Endothelial cell of umbilical vein (primary cell): Measurements from ENCODE around the gene GALNT10. TPM values are rescaled to one million over a fixed set of nuclear protein-coding genes. Genes with fewer than 3 reads are reported as not detected.

Experiments used
- BruUV-seq: library from RNA; stranded (reverse); fragments of 400-500 nt; replicated peaks from 2 replicates; lab custom pipeline; 2021; lab: Mats Ljungman, UMichigan
- CTCF ChIA-PET: fragments of 300-600, 350-600 bp; sonication (Branson Sonifier 250); formaldehyde crosslinking; loops from one replicate; lab custom pipeline; 2021; ENCODE audit warnings: antibody characterized with exemption, inconsistent platforms; lab: Charles Lee
- POLR2A ChIA-PET: fragments of 300-600, 350-600 bp; sonication (Branson Sonifier 250); formaldehyde crosslinking; loops from one replicate; lab custom pipeline; 2021; ENCODE audit warnings: antibody characterized with exemption, inconsistent platforms; lab: Charles Lee
- DNase-seq: peaks from one replicate; pipeline ENCODE4 v3.0.0-alpha.2; 2011; ENCODE audit warnings: low read depth, low spot score
- FAIRE-seq: peaks from 2 replicates; lab custom pipeline; 2011; peaks lifted over from hg19 to GRCh38; lab: Jason Lieb, UNC
- H2AFZ ChIP-seq: 2 replicates; pipeline ENCODE4 v1.6.0; 2012; ENCODE audit warnings: low read depth, low read length, control low read depth, inconsistent platforms
- H3K27ac ChIP-seq: 2 replicates; pipeline ENCODE4 v1.5.1; 2011; ENCODE audit warnings: low read depth, mild to moderate bottlenecking, control low read depth, low read length, moderate library complexity; ENCODE audit not compliant: insufficient read depth
- H3K27me3 ChIP-seq, 2 experiments: 2 replicates each; pipeline versions ENCODE4 v1.6.0 to v1.6.1; 2011; ENCODE audit warnings: low read length in 2 of 2, mixed read lengths in 1 of 2; ENCODE audit not compliant: control insufficient read depth in 2 of 2, insufficient read depth in 2 of 2
- H3K36me3 ChIP-seq, 2 experiments: 2 replicates in 1 of 2; 3 replicates in 1 of 2; pipeline ENCODE4 v1.5.1; 2011; ENCODE audit warnings: low read length in 2 of 2, mild to moderate bottlenecking in 1 of 2, moderate library complexity in 1 of 2; ENCODE audit not compliant: control insufficient read depth in 2 of 2, insufficient read depth in 2 of 2; ENCODE audit errors: extremely low read depth in 1 of 2
- H3K4me1 ChIP-seq: 3 replicates; pipeline ENCODE4 v1.5.1; 2011; ENCODE audit warnings: mild to moderate bottlenecking, low read length; ENCODE audit not compliant: control insufficient read depth, insufficient read depth; ENCODE audit errors: extremely low read depth
- H3K4me2 ChIP-seq: 2 replicates; pipeline ENCODE4 v1.6.1; 2011; ENCODE audit warnings: low read length, control low read depth, mixed read lengths; ENCODE audit not compliant: insufficient read depth
- H3K4me3 ChIP-seq, 3 experiments: fragments of 200-600 bp in 1 of 3; sonication (generic), shearing (Covaris generic) in 1 of 3; replicated peaks in 1 of 3; 2 replicates each; pipeline ENCODE4 v1.5.1; 2011 to 2016; ENCODE audit warnings: control low read depth in 3 of 3, low read length in 3 of 3, mild to moderate bottlenecking in 2 of 3, inconsistent platforms in 1 of 3, low read depth in 1 of 3, moderate library complexity in 1 of 3; ENCODE audit not compliant: insufficient read depth in 1 of 3
- H3K79me2 ChIP-seq: 2 replicates; pipeline ENCODE4 v1.6.0; 2012; ENCODE audit warnings: low read length, inconsistent platforms; ENCODE audit not compliant: control insufficient read depth, insufficient read depth
- H3K9ac ChIP-seq: replicated peaks from 2 replicates; pipeline ENCODE3; 2011; ENCODE audit warnings: low read length, control low read depth; ENCODE audit not compliant: insufficient read depth; ENCODE audit errors: extremely low read depth
- H3K9me1 ChIP-seq: replicated peaks from 3 replicates; pipeline ENCODE4 v1.6.0; 2011; ENCODE audit warnings: mild to moderate bottlenecking, low read length; ENCODE audit not compliant: control insufficient read depth, insufficient read depth; ENCODE audit errors: extremely low read depth
- H3K9me3 ChIP-seq: replicated peaks from 2 replicates; pipeline ENCODE4 v1.5.1; 2012; ENCODE audit warnings: low read length, inconsistent platforms; ENCODE audit not compliant: control insufficient read depth, insufficient read depth
- H4K20me1 ChIP-seq: replicated peaks from 2 replicates; pipeline ENCODE3; 2011; ENCODE audit warnings: mild to moderate bottlenecking, low read length; ENCODE audit not compliant: control insufficient read depth, insufficient read depth; ENCODE audit errors: extremely low read depth
- EZH2 ChIP-seq: IDR thresholded peaks from 2 replicates; pipeline ENCODE4 v1.6.1; 2012; ENCODE audit warnings: borderline replicate concordance, low read depth, mild to moderate bottlenecking, moderate library complexity, low read length, inconsistent platforms; ENCODE audit not compliant: severe bottlenecking
- FOS ChIP-seq: IDR thresholded peaks from 2 replicates; pipeline ENCODE4 v1.6.1; 2011; ENCODE audit warnings: mild to moderate bottlenecking, low read length, moderate library complexity, borderline replicate concordance; ENCODE audit not compliant: insufficient read depth
- GATA2 ChIP-seq: IDR thresholded peaks from 2 replicates; pipeline ENCODE4 v1.7.0; 2011; ENCODE audit warnings: low read depth, mild to moderate bottlenecking, moderate library complexity, mixed read lengths, low read length; ENCODE audit not compliant: insufficient read length, insufficient read depth
- JUN ChIP-seq: IDR thresholded peaks from 2 replicates; pipeline ENCODE4 v1.6.1; 2011; ENCODE audit warnings: borderline replicate concordance, low read depth; ENCODE audit not compliant: insufficient read length, insufficient read depth
- MYC ChIP-seq: IDR thresholded peaks from one replicate; pipeline ENCODE4 v1.6.1; 2011; ENCODE audit warnings: mild to moderate bottlenecking, low read depth, low read length
- POLR2A ChIP-seq: IDR thresholded peaks from 2 replicates; pipeline ENCODE4 v1.6.1; 2012; ENCODE audit warnings: low read depth, mild to moderate bottlenecking, control low read depth, low read length
- POLR2AphosphoS5 ChIP-seq: IDR thresholded peaks from 2 replicates; pipeline ENCODE4 v1.6.1; 2012; ENCODE audit warnings: low read depth, mild to moderate bottlenecking, control low read depth, low read length, moderate library complexity; ENCODE audit not compliant: insufficient read depth
- dilution Hi-C: fragments of 300-500 bp; cut with MboI; formaldehyde crosslinking; loops from one replicate; pipeline ENCODE4 v1.15.0; 2019; ENCODE audit warnings: low sequenced_read_pairs; ENCODE audit not compliant: extremely low pct_ligation_motif_present
- intact Hi-C: fragments of 100-400 bp; cut with micrococcal nuclease; formaldehyde crosslinking; loops from one replicate; pipeline ENCODE4 v1.10.0; 2022
- polyA plus RNA-seq, 4 experiments: library from polyadenylated mRNA; depleted of rRNA in 3 of 4; stranded (reverse) in 3 of 4; unstranded in 1 of 4; fragments of >200 nt; gene quantifications; 2 replicates each; pipeline versions ENCODE4 v1.2.1 to v1.2.3, GENCODE V29; 2011 to 2012; ENCODE audit warnings: missing spikeins in 1 of 4
- total RNA-seq: library from RNA; stranded (reverse); gene quantifications from 2 replicates; pipeline ENCODE4 v1.2.3, GENCODE V29; 2021
- TF ChIP-seq, protein P1 (sequence below), 2 donors: IDR thresholded peaks; 1 replicate in 1 of 2; 2 replicates in 1 of 2; pipeline ENCODE4 v1.5.1; 2011; ENCODE audit warnings: low read length in 2 of 2, mild to moderate bottlenecking in 2 of 2, moderate library complexity in 2 of 2, control low read depth in 1 of 2, inconsistent platforms in 1 of 2, low read depth in 1 of 2; ENCODE audit not compliant: insufficient read depth in 1 of 2; ENCODE audit errors: extremely low read depth in 1 of 2
- TF ChIP-seq, protein P2 (sequence below): IDR thresholded peaks from 2 replicates; pipeline ENCODE4 v1.6.1; 2011; ENCODE audit not compliant: insufficient read depth, insufficient read length

The GALNT10 gene
- total and polyA plus RNA-seq, 2 donors (not counting 3 experiments of a cell fraction or from before 2014, with no cell fraction given) = 70.2 to 77.6 TPM

DNA sequence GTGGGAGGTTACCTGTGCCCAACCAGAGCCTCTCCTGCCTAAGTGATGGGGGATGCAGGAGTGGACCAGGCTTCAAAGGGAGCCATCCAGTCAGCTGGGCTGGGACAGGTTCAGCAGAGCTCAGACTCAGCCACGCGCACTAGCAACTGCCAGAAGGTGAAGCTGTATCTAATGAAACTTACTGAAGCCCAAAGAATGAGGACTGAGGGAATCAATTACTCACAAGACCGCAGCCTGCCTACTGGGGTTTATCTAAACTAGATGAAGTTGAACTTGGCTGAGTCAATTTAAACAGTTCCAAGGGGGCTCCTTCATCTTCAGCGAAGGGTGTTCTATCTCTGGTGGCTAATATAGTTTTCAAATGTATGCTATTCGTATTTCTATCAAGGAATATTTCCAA, 276.1 kb downstream of the GALNT10 start:
- dilution Hi-C loops (no loop called here), intact Hi-C loops (loop anchor here (1.0 kb wide), 3 partner anchors 144 to 394 kb away; no protein-coding TSS in a partner anchor)
- CTCF ChIA-PET = interaction anchor here (0.6 to 3.5 kb wide), 12 partner anchors 10 to 394 kb away, joined by 3 to 16 read pairs (median 9); partner anchors contain the start of genes GALNT10 and SAP30L
- no peaks in the 10 kb centered on the region for H3K36me3 ChIP-seq
- BruUV-seq = no TSS peak
- no peak overlapping the region for H3K9ac ChIP-seq
- peaks cover 23 to 24% of the 10 kb centered on the region in 2 experiments for H3K27me3 ChIP-seq
- H3K4me3 ChIP-seq = no peak overlapping the region
- H2AFZ ChIP-seq = no peak overlapping the region
- no peak for FAIRE-seq
- no peaks in the 10 kb centered on the region for H3K79me2 ChIP-seq
- no peak overlapping the region for H3K4me2 ChIP-seq
- no peaks in the 10 kb centered on the region for H4K20me1 ChIP-seq
- H3K4me1 ChIP-seq = no peaks in the 10 kb centered on the region
- no peak for DNase-seq
- TF ChIP-seq EZH2 (no peak), GATA2 (no peak), POLR2A (no peak), POLR2AphosphoS5 (no peak), FOS (no peak), MYC (no peak), JUN (no peak)
- TF ChIP-seq, protein P1, sequence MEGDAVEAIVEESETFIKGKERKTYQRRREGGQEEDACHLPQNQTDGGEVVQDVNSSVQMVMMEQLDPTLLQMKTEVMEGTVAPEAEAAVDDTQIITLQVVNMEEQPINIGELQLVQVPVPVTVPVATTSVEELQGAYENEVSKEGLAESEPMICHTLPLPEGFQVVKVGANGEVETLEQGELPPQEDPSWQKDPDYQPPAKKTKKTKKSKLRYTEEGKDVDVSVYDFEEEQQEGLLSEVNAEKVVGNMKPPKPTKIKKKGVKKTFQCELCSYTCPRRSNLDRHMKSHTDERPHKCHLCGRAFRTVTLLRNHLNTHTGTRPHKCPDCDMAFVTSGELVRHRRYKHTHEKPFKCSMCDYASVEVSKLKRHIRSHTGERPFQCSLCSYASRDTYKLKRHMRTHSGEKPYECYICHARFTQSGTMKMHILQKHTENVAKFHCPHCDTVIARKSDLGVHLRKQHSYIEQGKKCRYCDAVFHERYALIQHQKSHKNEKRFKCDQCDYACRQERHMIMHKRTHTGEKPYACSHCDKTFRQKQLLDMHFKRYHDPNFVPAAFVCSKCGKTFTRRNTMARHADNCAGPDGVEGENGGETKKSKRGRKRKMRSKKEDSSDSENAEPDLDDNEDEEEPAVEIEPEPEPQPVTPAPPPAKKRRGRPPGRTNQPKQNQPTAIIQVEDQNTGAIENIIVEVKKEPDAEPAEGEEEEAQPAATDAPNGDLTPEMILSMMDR (IDR thresholded peaks at IDR 0.05; ENCODE audit: extremely low read depth in 1 of 2, insufficient read depth in 1 of 2, low read depth in 1 of 2, low read length in 2 of 2) = no peak
- TF ChIP-seq, protein P2, sequence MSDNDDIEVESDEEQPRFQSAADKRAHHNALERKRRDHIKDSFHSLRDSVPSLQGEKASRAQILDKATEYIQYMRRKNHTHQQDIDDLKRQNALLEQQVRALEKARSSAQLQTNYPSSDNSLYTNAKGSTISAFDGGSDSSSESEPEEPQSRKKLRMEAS = no peak
- H3K9me3 ChIP-seq = no peaks in the 10 kb centered on the region
- no peak overlapping the region for H3K27ac ChIP-seq
- POLR2A ChIA-PET = no interaction called here
- H3K9me1 ChIP-seq = no peaks in the 10 kb centered on the region
